GM18951 (cell line): ENCODE measurements around the gene SAMD9.

ENCODE experiments used
- POLR2A ChIP-seq: IDR thresholded peaks from 4 replicates; pipeline ENCODE4 v1.6.1; 2011; ENCODE audit warnings: mild to moderate bottlenecking; ENCODE audit not compliant: insufficient read length, insufficient read depth; ENCODE audit errors: extremely low read depth
- in situ Hi-C: fragments of 300-500 bp; cut with MboI; formaldehyde crosslinking; loops from one replicate; pipeline ENCODE4 v1.12.0; 2022; ENCODE audit warnings: low sequenced_read_pairs, mixed read lengths, inconsistent platforms; ENCODE audit not compliant: unreplicated experiment

The SAMD9 gene

GRCh38 chr7:93117852-93118530, at the start of gene SAMD9:
Gene SAMD9 (minus strand): TSS chr7:93117979. CDS start chr7:93106097, 11,882 bp downstream.
- peak; percentile 45 for TF ChIP-seq POLR2A
- in situ Hi-C loops = no loop called here

- TF ChIP-seq POLR2A = no peak
These were observed 47.7 kb upstream of the SAMD9 start for GRCh38 chr7:93165447-93165846.

GRCh38 chr7:93164766-93165165, 47.0 kb upstream of the SAMD9 start:
- in situ Hi-C loops = no loop called here
- TF ChIP-seq POLR2A = no peak

More at GRCh38 chr7:93165447-93165846, 47.7 kb upstream of the SAMD9 start:
- in situ Hi-C loops = no loop called here

GRCh38 chr7:93161181-93161762, 43.5 kb upstream of the SAMD9 start:
- TF ChIP-seq POLR2A = no peak
- in situ Hi-C loops = no loop called here

GRCh38 chr7:93160410-93160809, 42.6 kb upstream of the SAMD9 start:
- no peak for TF ChIP-seq POLR2A
- in situ Hi-C loops = no loop called here

GRCh38 chr7:93159490-93159889, 41.7 kb upstream of the SAMD9 start:
- no peak for TF ChIP-seq POLR2A
- in situ Hi-C loops = no loop called here

GRCh38 chr7:93156884-93157283, 39.1 kb upstream of the SAMD9 start:
- in situ Hi-C loops = no loop called here
- no peak for TF ChIP-seq POLR2A

- TF ChIP-seq POLR2A = no peak
- in situ Hi-C loops = no loop called here
These were observed 32.5 kb upstream of the SAMD9 start for GRCh38 chr7:93150200-93150835.

- in situ Hi-C loops = no loop called here
- no peak for TF ChIP-seq POLR2A
These were observed 30.9 kb upstream of the SAMD9 start for GRCh38 chr7:93148727-93149126.

- no peak for TF ChIP-seq POLR2A
- in situ Hi-C loops = no loop called here
These were observed 30.4 kb upstream of the SAMD9 start, which contains the start of gene SAMD9L for GRCh38 chr7:93148144-93148543. Gene SAMD9L (minus strand): TSS chr7:93148385. CDS start chr7:93135971, 12,414 bp downstream.

GRCh38 chr7:93147363-93147762, 29.6 kb upstream of the SAMD9 start:
- peak; percentile 40 for TF ChIP-seq POLR2A
- in situ Hi-C loops = no loop called here

- no peak for TF ChIP-seq POLR2A
- in situ Hi-C loops = no loop called here
These were observed 28.8 kb upstream of the SAMD9 start for GRCh38 chr7:93146472-93147141.

GRCh38 chr7:93146036-93146435, 28.3 kb upstream of the SAMD9 start:
- no peak for TF ChIP-seq POLR2A

GRCh38 chr7:93145354-93145753, 27.6 kb upstream of the SAMD9 start:
- in situ Hi-C loops = no loop called here
- TF ChIP-seq POLR2A = no peak

More at GRCh38 chr7:93146036-93146435, 28.3 kb upstream of the SAMD9 start:
- in situ Hi-C loops = no loop called here

- in situ Hi-C loops = no loop called here
These were observed 24.3 kb upstream of the SAMD9 start for GRCh38 chr7:93142127-93142526.

More at GRCh38 chr7:93142127-93142526, 24.3 kb upstream of the SAMD9 start:
- no peak for TF ChIP-seq POLR2A
